HG03432 (cell line): ENCODE measurements around the gene RFX1.

Source experiments
- ATAC-seq: cut with Tn5 transposase; IDR thresholded peaks from one replicate; pipeline ENCODE4 v1.9.1; 2021; ENCODE audit warnings: mild to moderate bottlenecking, moderate library complexity; ENCODE audit not compliant: unreplicated experiment

The RFX1 gene

DNA sequence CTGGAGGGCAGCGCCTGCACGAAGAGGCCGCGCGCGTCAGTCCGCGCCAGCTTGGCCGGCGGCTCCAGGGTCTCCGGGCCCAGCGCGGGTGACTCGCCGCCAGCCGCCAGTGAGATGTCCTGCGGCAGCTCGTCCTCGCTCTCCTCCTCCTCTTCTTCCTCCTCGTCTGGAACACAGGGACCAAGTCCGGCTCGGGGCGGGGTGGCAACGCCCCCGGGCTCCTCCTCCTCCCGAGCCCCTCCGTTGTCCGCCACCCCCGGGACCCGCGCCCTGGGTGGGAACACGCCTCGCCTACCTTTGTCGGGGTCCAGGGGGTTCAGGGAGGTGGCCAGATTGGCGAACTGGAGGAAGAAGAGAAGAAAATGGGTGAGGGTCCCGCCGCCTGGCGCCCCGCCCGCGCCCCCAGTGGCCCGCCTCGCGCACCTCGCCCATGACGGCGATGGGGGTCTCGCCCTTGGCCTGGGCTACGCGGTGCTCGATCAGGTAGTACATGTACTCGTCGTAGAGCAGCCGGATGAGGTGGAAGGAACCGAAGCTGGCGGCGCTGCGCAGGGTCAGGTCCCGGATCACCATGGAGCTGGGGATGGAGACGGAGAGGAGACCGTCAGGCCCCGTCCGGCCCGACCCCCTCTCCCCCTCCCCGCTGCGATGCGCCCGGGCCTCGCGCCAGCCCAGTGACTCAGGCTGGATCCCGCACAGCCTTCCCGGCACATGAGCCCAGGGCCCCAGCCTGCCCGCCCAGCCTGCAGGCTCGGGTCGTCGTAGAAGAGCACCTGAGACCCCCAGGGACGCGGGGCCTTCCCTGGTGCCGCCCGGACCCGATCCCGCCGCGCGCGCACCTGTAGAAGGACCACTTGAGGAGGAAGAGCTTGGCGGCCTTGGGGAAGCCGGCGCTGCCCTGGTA is 43.2 kb downstream of the RFX1 start:
- ATAC-seq: no peak

GRCh38 chr19:13961826-13962698 is 44.1 kb downstream of the RFX1 start:
- ATAC-seq: no peak

DNA sequence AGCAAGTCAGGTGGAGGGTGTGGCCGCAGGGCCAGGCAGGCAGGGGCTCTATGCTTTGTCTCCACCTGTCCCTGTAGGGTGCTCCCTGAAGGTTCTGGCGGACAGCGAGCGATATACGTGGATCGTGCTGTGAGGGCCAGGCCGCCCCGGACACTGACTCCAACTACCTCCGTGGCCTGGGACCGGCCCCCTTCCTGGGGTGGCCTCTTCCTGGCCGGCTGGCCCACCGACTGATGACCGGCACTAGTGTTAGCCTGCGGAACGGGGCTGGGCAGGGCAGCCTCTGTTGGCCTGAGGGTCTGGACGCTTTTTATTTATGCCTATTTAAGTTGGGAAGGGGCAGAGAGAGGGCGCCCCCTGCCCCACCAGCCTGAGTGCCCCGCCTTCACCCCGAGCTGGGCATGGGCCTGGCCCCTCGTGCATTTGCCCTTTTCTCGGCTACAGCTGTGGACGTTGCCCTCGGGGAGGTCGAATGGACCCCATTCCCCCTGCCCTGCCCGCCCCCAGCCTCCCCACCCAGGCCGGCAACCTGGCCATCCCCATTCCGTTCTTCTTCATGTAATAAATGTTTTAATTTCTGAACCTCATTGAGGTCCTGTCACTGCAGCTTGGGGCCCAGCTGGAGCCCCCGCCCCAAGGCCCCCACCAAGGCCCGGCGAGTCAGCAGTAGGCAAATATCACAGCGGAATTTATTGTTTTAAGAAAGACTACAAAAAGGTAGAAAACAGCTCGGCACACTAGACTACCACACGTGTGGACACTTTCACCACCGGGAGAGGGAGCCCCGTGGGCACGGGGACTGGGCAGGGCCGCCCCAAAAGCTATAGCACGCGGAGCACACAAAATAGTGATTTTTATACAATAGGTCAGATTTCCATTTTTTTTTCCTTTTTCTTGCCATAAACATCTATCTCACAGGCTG is 45.0 kb downstream of the RFX1 start:
- no peak for ATAC-seq

DNA sequence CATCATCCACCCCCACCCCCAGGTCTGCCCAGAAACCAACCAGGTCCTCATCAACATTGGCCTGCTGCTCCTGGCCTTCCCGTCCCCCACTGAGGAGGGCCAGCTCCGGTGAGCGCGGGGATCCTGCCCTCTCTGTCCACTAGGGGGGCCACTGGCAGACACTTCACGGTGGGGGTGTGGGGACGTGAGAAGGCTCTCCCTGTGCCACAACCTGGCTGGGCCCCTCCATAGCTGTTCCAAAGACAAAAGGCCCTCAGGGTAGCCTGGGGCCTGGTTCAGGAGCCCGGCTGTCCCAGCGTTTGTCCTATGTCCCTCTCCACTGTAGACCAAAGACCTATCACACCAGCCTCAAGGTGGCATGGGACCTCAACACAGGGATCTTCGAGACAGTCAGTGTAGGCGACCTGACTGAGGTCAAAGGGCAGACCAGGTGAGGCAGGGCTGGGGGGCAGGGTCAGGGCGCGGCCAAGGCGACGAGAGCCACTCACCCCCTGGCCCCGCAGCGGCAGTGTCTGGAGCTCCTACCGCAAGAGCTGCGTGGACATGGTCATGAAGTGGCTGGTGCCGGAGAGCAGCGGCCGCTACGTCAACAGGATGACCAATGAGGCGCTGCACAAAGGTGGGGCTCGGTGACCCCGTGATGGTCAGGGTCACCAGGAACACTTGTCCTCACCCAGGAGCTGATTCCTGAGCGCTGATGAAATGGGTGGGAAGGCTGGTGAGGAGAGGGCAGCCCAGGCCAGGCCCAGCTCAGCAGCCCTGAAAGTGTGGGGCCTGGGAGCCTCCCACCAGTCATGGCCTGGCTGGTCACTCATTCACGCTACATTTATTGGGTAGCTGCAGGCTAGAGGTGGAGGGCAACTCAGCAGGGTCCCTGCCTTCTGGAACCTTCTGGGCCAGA is 45.9 kb downstream of the RFX1 start:
- no peak for ATAC-seq

- ATAC-seq: no peak
These were observed 46.8 kb downstream of the RFX1 start for GRCh38 chr19:13959141-13959961.

DNA sequence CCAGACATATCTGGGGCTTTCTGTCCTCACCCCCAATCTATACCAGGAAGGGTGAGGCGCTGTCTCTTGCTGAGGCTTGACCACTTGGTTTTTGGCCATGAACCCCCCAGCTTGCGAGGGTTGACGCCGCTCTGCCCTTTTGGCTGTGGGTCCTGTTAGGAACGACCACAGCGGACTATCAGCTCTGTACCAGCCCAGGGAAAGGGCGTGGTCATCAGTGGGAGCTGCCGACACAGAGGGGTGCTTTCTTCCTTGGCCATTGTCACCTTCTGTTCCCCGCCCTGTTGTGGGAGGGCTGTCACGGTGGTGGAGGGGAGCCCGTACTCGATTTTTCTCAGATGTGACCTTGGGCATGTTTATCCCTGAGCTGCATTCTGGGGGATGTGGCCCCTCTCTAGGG is 48.1 kb downstream of the RFX1 start:
- no peak for ATAC-seq

DNA sequence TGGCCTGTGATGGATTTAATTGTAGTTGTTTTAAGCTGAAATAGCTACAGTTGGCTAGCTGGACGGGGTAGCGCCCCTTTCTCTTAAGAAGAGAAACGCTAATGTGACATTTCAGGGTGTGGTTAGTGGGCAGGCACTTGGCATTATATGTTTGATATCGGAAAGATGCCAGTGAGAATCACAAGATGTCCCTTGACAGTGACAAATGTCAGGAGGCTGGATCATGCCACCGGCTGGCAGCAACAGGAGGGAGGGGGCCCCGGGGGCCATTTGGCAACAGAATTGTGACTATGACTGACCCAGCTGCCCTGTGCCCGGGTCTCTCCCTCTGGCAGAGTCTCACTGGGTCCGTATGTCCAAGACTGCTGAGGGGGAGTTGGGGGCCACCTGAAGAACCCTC is 49.1 kb downstream of the RFX1 start:
- no peak for ATAC-seq

DNA sequence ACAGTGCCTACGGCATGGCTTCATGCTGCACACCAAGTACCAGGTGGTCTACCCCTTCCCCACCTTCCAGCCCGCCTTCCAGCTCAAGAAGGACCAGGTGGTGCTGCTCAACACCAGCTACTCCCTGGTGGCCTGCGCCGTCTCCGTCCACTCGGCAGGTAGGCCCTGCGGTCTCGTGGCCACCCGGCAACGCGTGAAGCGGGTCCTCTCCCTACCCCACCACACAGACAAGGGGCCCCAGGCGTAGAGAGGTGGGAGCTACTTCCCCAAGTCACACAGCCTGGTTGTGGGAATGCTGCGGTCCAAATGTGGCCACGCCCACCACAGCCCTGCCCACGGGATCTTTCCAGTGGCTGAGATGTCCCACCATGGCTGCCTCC is 49.8 kb downstream of the RFX1 start:
- ATAC-seq: no peak

DNA sequence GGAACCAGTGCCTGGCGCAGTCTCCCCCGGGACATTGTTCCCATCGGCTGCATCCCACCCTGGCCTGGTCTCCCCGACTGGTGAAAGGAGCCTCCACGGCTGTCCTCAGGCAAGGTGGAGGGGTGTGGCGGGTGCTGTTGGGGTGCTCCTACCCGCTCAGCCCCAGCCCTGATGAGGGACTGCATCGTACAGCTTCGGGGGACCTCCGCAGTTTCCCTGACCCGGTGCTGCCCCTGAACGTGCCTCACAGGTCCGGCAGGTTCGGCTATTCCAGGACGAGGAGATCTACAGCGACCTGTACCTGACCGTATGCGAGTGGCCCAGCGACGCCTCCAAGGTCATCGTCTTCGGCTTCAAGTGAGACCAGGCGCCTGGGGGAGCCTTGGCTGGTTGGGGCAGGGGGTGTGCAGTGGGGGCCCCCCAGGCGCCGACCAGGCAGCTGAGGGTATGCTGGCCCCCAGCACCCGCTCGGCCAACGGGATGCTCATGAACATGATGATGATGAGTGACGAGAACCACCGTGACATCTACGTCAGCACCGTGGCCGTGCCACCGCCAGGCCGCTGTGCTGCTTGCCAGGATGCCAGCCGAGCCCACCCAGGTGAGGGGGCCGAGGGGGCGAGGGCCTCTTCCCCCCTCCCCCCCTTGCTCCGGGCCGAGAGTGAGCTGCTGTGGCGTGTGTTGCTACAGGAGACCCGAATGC is 50.3 kb downstream of the RFX1 start:
- no peak for ATAC-seq

- no peak for ATAC-seq
These were observed 51.9 kb downstream of the RFX1 start for GRCh38 chr19:13954185-13954584.

- ATAC-seq: no peak
These were observed 53.1 kb downstream of the RFX1 start for GRCh38 chr19:13952931-13953531.

GRCh38 chr19:13952154-13952930 is 53.8 kb downstream of the RFX1 start, which contains the start of gene DCAF15:
TSS of gene DCAF15 (plus strand) at chr19:13952509. CDS start at chr19:13952513, 4 bp downstream.
- ATAC-seq: peak; percentile 95

DNA sequence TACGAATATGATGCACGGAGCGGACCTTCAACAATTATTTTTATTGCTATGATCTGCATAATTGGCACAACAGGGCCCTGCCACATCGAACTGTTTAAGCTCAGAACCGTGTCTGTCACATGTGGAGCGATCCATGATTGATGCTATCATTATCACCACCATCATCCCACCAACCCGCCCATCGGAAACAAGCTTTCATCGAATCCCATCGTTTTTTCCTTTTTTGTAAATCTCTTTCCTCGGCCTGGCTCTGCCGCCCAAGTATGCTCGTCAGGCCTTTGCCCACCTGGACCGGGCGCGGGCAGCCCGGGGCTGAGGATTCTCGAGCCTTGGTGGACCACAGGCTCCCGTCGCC is 54.3 kb downstream of the RFX1 start:
- ATAC-seq: peak; percentile 2

GRCh38 chr19:13951043-13951442 is 55.1 kb downstream of the RFX1 start:
- no peak for ATAC-seq

- ATAC-seq: no peak
These were observed 59.7 kb downstream of the RFX1 start for GRCh38 chr19:13946414-13946813.

DNA sequence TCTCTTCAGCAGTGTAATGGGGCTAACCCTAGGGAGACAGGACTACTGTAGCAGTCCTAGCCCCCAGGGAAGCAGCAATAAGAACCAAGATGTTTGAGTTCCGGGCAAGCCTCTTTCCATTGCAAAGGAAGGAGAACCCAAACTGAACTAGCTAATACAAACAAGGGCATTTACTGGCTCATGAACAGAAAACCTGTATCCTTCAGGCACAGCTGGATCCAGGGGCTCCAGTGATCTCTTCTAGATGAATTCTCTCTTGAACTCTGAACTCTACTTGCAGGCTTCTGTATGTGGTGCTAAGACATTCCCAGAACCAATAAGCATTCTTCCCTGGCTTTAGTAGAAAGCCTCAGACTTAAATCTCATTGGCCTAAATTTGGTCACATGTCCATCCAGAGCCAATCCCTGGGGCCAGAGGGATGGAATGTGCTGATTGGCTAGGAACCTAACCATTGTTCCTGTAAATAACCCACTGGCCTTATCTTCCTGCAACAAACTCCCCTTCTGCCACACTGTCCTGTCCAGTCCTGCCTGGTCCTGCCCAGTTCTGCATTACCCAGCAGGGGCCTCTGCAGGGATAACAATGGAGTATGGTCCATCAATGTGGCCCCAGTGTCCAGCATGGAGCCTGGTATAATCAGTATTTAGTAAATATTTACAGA is 64.0 kb downstream of the RFX1 start:
- ATAC-seq: no peak
